K562 (cell line): ENCODE results near the gene OARD1. TPM values are rescaled to one million over a fixed set of nuclear protein-coding genes. Genes with fewer than 3 reads are reported as not detected.
A peak's percentile ranks its signal among the peaks of the same experiment; 100 is the strongest.

Source experiments
- ADNP ChIP-seq: fragments of 200-800 bp; sonication (Bioruptor generic); IDR thresholded peaks from 2 replicates; pipeline ENCODE4 v1.6.1; 2016; ENCODE audit warnings: missing genetic modification characterization, missing compliant biosample characterization
- ATF1 ChIP-seq, 2 experiments: fragments of 450-650 bp in 1 of 2; IDR thresholded peaks; 2 replicates each; pipeline ENCODE4 v1.6.1; 2016; ENCODE audit warnings: missing compliant biosample characterization in 1 of 2, missing genetic modification characterization in 1 of 2
- ATF2 ChIP-seq: sonication (generic); formaldehyde crosslinking; IDR thresholded peaks from 2 replicates; pipeline ENCODE4 v1.8.1; 2022; ENCODE audit warnings: missing genetic modification reagents
- CBFB ChIP-seq: sonication (generic); formaldehyde crosslinking; IDR thresholded peaks from 2 replicates; pipeline ENCODE4 v1.4.0; 2020; ENCODE audit warnings: mild to moderate bottlenecking, missing genetic modification reagents
- CEBPZ ChIP-seq: fragments of 150-350 bp; IDR thresholded peaks from 2 replicates; pipeline ENCODE4 v1.6.1; 2014; ENCODE audit warnings: low read depth, mild to moderate bottlenecking, low read length, borderline replicate concordance
- ESRRA ChIP-seq: fragments of 450-650 bp; IDR thresholded peaks from 2 replicates; pipeline ENCODE4 v1.6.1; 2014; ENCODE audit warnings: low read depth, mild to moderate bottlenecking, moderate library complexity, borderline replicate concordance
- FOSL1 ChIP-seq: fragments of 200-800 bp; sonication (Bioruptor generic); conservative IDR thresholded peaks from 2 replicates; pipeline ENCODE4 v1.6.1; 2016; ENCODE audit warnings: missing genetic modification characterization, missing compliant biosample characterization
- NFE2 ChIP-seq: IDR thresholded peaks from 2 replicates; pipeline ENCODE4 v1.6.1; 2014; ENCODE audit warnings: antibody characterized with exemption, low read depth
- THAP12 ChIP-seq: fragments of 250-450 bp; sonication (Bioruptor Pico); IDR thresholded peaks from 2 replicates; pipeline ENCODE4 v1.9.0; 2021; ENCODE audit warnings: mild to moderate bottlenecking, inconsistent platforms
- ZBTB5 ChIP-seq: fragments of 450-650 bp; IDR thresholded peaks from 2 replicates; pipeline ENCODE4 v1.6.1; 2017; ENCODE audit warnings: antibody characterized with exemption
- ZFP36 ChIP-seq: fragments of 150-350 bp; IDR thresholded peaks from 2 replicates; pipeline ENCODE4 v1.6.1; 2018; ENCODE audit warnings: low read length, low read depth; ENCODE audit not compliant: partially characterized antibody
- ZNF12 ChIP-seq: sonication (generic); formaldehyde crosslinking; IDR thresholded peaks from 2 replicates; pipeline ENCODE4 v1.4.0; 2020; ENCODE audit warnings: mild to moderate bottlenecking, missing genetic modification reagents
- ZNF140 ChIP-seq: fragments of 250-450 bp; sonication (Bioruptor Pico); IDR thresholded peaks from 2 replicates; pipeline ENCODE4 v1.8.0; 2021; ENCODE audit warnings: moderate library complexity, mild to moderate bottlenecking, inconsistent platforms
- ZNF165 ChIP-seq: fragments of 250-450 bp; sonication (Bioruptor Pico); IDR thresholded peaks from 2 replicates; pipeline ENCODE4 v1.4.0; 2020; ENCODE audit warnings: borderline replicate concordance
- ZNF395 ChIP-seq: fragments of 200-800 bp; sonication (Bioruptor generic); IDR thresholded peaks from 2 replicates; pipeline ENCODE4 v1.6.1; 2017; ENCODE audit warnings: missing genetic modification characterization, missing compliant biosample characterization
- polyA plus RNA-seq, 8 experiments: library from polyadenylated mRNA; depleted of rRNA in 4 of 8; stranded (reverse) in 5 of 8; unstranded in 3 of 8; fragments of >200 nt; fragmentation: Nextera tagmentation in 2 of 8; fragmentation: Illumina TruSeq in 1 of 8; extraction: Ambion mirVana in 2 of 8; extraction: Trizol in 1 of 8; gene quantifications; 2 replicates each; pipeline versions ENCODE4 v1.2.1 to v1.2.3, GENCODE V29; 2011 to 2014; ENCODE audit warnings: inconsistent platforms in 1 of 8, missing spikeins in 1 of 8
- total RNA-seq, 7 experiments: library from RNA; depleted of rRNA in 6 of 7; stranded (reverse); fragments of >200 nt in 6 of 7; fragmentation: Illumina TruSeq in 2 of 7; extraction: Trizol in 2 of 7; gene quantifications; 2 replicates each; pipeline versions ENCODE4 v1.2.1 to v1.2.3, GENCODE V29; 2011 to 2021; ENCODE audit warnings: low replicate concordance in 1 of 7

OARD1 gene
- total and polyA plus RNA-seq, 9 of the 15 experiments (the other 6 are each of a cell fraction or from before 2014, with no cell fraction given), result 43.4 to 88.3 (median 61.1) TPM

- TF ChIP-seq ZNF165 (CRISPR knock-in tag), result 0 out of 2 replicates have a peak, but pooled peaks have one; percentile 7
- TF ChIP-seq FOSL1 (tag), result 0 out of 2 replicates have a peak, but pooled peaks have one; percentile 11
- TF ChIP-seq NFE2, result no peak
- peak; percentile 21; the same call in 1 of the 2 replicates for TF ChIP-seq ESRRA
- no peak for TF ChIP-seq CBFB (CRISPR knock-in tag)
- TF ChIP-seq ATF1 (CRISPR knock-in tag; IDR thresholded peaks at IDR 0.05), result no peak
- TF ChIP-seq ATF1 (tag; IDR thresholded peaks at IDR 0.05), result peak; percentile 66
- no peak for TF ChIP-seq ZNF140
- no peak for TF ChIP-seq ZNF395
- no peak for TF ChIP-seq ZNF12 (CRISPR knock-in tag)
- no peak for TF ChIP-seq CEBPZ
- no peak for TF ChIP-seq THAP12 (CRISPR knock-in tag)
- peak; percentile 1 for TF ChIP-seq ZFP36
- no peak for TF ChIP-seq ATF2 (CRISPR knock-in tag)
- no peak for TF ChIP-seq ZBTB5
- no peak for TF ChIP-seq ADNP
Measured at GRCh38 chr6:41071923-41072835, at the start of gene OARD1 (continued).
